Peyer's patch (tissue), 4 donors: Measurements from ENCODE around the gene HCAR3.

Experiments
- POLR2A ChIP-seq, 2 donors: fragments of 450-650 bp; IDR thresholded peaks; one replicate each; pipeline ENCODE4 v1.5.1; 2017; ENCODE audit warnings: antibody characterized with exemption in 2 of 2, mild to moderate bottlenecking in 2 of 2, moderate library complexity in 2 of 2
- TF ChIP-seq, protein P1 (sequence below), 6 experiments: fragments of 450-650 bp in 4 of 6; fragments of 200-600 bp in 2 of 6; sonication (generic) in 1 of 6; IDR thresholded peaks; one replicate each; pipeline ENCODE4 v1.5.1; 2017 to 2019; ENCODE audit warnings: antibody characterized with exemption in 6 of 6, mild to moderate bottlenecking in 3 of 6, moderate library complexity in 1 of 6

DNA sequence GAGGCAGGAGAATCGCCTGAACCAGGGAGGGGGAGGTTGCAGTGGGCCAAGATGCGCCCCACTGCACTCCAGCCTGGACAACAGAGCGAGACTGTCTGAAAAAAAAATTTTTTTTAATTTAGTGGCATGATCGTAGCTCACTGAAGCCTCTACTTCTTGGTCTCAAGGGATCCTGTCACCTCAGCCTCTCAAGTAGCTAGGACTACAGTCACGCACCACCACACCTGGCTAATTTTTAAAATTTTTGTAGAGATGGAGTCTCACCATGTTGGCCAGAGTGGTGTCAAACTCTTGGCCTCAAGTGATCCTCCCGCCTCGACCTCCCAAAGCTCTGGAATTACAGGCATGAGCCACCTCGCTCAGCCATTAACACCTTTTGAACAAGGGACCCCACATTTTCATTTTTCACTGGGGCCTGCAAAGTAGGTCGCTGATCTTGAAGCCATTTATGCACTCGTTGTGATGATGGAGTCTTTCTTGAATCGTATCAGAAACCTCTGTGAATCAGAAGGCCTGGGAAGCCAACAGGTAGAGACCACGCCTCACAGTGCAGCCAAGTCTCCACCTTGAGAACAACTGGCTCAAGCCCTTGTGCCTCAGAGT is 8.1 kb upstream of the HCAR3 start:
- TF ChIP-seq, protein P1, sequence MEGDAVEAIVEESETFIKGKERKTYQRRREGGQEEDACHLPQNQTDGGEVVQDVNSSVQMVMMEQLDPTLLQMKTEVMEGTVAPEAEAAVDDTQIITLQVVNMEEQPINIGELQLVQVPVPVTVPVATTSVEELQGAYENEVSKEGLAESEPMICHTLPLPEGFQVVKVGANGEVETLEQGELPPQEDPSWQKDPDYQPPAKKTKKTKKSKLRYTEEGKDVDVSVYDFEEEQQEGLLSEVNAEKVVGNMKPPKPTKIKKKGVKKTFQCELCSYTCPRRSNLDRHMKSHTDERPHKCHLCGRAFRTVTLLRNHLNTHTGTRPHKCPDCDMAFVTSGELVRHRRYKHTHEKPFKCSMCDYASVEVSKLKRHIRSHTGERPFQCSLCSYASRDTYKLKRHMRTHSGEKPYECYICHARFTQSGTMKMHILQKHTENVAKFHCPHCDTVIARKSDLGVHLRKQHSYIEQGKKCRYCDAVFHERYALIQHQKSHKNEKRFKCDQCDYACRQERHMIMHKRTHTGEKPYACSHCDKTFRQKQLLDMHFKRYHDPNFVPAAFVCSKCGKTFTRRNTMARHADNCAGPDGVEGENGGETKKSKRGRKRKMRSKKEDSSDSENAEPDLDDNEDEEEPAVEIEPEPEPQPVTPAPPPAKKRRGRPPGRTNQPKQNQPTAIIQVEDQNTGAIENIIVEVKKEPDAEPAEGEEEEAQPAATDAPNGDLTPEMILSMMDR (IDR thresholded peaks at IDR 0.05) = no peak
- TF ChIP-seq POLR2A (IDR thresholded peaks at IDR 0.05) = no peak
